Suppressor macrophage (primary cell): ENCODE data around the gene KMT2D.

Experiments used
- DNase-seq, 4 experiments: peaks; one replicate each; pipeline ENCODE4 v3.0.0-alpha.2; 2020 to 2022
- total RNA-seq, 17 experiments: gene quantifications; one replicate each; lab custom pipeline; 2026; ENCODE audit warnings: mixed read lengths in 6 of 17, inconsistent platforms in 3 of 17; lab: John Stamatoyannopoulos, UW

Gene KMT2D, protein sequence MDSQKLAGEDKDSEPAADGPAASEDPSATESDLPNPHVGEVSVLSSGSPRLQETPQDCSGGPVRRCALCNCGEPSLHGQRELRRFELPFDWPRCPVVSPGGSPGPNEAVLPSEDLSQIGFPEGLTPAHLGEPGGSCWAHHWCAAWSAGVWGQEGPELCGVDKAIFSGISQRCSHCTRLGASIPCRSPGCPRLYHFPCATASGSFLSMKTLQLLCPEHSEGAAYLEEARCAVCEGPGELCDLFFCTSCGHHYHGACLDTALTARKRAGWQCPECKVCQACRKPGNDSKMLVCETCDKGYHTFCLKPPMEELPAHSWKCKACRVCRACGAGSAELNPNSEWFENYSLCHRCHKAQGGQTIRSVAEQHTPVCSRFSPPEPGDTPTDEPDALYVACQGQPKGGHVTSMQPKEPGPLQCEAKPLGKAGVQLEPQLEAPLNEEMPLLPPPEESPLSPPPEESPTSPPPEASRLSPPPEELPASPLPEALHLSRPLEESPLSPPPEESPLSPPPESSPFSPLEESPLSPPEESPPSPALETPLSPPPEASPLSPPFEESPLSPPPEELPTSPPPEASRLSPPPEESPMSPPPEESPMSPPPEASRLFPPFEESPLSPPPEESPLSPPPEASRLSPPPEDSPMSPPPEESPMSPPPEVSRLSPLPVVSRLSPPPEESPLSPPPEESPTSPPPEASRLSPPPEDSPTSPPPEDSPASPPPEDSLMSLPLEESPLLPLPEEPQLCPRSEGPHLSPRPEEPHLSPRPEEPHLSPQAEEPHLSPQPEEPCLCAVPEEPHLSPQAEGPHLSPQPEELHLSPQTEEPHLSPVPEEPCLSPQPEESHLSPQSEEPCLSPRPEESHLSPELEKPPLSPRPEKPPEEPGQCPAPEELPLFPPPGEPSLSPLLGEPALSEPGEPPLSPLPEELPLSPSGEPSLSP (N-terminal part only)
- 19.3 to 237 (median 70.6) reads per million in 17 experiments for total RNA-seq

DNA sequence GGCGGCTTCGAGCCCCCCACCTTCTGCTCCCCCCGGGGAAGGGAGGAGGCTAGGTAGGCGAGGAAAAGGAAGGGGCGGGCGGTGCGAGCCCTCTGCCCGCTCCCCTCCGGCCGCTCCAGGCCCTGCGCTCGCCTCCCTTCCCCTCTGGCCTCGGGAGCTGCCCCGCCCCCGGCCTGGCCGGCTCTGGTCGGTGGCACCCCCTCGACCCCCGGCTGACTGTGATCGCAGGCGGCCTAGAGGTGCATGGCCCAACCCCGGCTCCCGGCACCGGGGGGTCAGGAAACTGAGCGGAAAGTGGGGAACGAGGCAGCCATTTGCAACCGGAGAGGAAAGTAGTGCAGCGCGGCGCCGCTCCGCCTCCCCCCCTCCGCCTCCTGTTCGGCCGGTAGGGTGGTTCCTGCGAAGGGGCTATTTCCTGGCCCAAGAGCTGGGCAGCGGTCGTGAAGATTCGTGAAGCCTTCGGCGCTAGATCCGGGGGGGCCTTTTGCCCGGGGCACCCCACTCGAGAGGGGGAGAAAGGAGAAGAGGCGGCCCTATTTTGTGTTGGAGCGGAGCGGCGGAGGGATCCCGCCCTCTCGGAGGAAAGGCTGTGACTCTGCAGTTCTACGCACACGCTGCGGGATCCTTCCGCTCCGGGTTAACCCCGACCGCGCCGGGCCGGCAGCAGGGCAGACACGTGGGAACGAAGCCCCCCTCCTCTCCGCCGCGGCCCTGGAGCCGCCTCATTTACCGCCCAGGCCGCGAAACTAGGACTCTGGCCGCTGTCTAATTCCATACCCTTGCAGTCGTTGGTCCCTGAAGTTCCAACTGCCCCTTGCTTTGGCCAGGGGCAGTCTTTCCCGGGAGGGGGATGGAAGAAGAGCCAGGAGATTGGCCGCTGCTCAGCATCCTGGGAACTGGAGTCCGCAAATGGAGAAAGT lies at the start of gene KMT2D:
KMT2D (minus strand) TSS at position 558 of the 920 bp plus-strand sequence. CDS start 5,470 bp downstream, outside the sequence.
- DNase-seq: peak; percentile 91 to 97 (median 96)

DNA sequence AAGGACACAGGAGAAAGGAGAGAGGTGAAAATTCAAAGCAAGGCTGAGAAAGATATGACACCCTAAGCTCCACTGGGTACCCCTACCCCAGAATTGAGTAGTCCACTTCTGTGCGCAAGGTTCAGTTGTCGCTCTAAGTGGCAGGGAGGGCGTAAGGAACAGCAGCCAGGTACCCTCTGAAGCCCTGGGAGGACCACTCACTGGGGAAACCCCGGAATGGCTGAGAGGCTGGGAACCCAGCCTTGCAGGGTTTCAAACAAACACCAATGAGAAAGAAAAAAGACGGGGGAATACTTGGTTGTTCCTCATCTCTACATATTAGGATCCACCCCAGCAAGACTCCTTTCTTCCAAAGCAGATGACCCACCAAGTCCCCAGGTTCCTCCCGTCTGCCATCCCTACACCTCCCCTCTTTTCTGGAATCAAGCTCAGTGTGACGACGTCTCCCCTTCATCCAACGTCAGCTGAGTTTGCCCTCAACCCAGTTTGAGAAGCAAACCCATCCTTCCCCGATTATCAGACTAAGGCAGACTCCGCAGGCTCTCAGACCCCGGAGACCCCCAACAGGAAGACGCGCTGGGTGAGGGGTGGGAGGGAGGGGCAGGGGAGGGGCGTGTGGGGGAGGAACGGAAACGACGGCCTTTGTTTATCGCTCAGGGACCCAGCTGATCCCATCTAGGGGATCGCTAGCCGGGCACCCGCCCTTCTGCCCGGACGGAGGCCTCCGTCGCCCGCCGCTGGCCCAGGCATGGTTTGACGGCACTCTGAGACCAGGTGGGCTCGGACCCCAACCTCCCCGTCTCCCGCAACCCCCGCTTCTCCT lies 49.3 kb upstream of the KMT2D start:
- peak in 1 of 4 experiments; percentile 38 for DNase-seq

DNA sequence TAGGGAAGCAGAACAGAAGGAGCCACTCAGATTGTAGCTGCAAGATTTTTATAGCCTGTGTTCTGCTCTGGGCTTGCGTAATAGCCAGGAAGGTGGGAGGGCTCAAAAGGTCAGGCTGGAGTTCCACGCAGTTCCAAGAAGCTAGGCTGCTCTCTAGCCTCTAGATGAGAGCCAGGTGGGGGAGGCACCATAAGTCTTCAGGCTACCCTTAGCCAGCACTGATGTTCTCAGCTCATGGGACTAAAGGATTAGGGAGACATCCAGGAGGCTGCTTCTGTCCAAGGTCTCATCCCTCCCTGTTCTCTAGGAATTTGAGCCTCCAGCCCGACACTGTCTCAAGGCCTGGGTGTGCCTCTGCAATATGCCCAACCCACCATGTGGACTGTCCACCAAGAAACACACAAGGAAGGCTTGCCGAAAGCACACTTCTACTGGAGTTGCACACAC lies 48.4 kb upstream of the KMT2D start:
- DNase-seq: peak; percentile 69 to 85 (median 83)

DNA sequence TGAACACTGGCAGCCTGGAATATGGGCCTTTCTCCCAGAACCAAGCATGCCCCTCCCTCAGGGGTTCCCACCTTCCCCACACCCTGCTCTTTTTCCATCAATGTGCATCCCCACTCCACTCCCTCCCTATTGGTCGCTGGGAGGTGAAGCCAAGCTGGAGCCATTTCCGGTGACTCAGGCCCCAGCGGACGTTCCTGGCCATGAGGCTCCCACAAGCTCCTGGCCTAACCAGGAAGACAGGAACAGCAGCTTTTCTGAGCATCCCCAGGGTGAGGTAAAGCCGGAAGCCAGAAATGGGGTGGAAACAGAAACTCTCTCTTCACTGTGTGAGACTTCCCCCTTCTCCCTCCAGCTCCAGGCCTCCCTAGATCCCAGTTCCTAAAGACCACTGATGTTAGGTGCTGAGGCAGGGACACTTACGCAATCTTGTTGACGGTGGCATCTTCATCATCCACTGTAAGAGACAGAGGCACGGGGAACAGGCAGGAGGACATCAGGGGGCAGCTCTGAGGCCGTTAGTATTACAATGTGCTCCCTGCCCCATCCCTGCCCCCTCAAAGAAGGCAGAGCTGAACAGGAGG lies 45.0 kb upstream of the KMT2D start:
- DNase-seq: peak in 1 of 4 experiments; percentile 22

DNA sequence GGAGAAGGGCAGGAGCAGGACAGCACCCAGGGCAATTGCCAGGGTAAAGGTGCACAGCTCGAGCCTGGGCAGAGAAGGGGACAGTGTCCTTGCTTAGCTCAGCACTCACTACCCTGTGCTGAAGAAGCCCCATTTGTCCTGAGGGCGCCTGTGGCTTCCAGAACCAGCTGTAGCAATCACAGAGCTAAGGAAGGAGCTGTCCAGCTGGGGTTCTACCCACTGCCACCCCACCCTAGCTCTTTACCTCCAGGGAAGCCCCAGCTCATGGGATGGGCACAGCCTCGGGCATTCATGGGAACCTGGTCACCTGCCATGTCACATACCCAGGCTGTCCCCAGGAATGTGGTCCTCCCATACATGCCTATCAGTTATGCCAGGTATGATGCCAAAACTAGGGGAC lies 44.2 kb upstream of the KMT2D start:
- DNase-seq: no peak

DNA sequence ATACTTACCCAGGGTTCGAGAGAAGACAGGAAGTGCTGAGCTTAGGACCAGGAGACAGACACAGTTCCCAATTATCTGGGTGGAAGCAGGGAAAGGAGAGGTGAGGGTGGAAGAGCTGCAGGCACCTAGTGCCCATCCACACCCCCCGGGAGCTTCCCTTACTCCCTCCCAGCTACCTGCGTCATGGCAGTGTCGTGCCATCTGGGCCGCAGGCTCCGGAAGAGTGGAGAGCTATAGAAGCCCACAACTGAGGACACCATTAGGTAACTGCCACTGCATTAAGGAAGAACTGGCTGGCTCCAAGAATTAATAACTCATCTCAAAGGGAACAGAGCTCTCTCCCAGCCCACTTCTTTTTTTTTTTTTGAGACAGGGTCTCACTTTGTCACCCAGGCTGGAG lies 39.8 kb upstream of the KMT2D start:
- DNase-seq: no peak

DNA sequence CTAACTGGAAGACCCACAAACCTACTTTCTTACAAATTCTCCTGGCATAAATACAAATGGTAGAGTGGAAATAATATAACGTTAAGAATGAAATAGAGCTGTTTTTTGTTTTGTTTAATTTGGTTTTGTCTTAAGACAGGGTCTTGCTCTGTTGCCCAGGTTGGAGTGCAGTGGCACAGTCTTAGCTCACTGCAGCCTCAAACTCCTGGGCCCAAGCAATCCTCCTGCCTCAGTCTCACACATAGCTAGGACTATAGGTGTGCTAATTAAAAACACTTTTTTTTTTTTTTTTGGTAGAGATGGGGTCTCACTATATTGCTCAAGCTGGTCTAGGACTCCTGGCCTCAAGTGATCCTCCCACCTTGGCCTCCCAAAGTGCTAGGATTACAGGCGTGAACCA lies 38.1 kb upstream of the KMT2D start:
- no peak for DNase-seq

DNA sequence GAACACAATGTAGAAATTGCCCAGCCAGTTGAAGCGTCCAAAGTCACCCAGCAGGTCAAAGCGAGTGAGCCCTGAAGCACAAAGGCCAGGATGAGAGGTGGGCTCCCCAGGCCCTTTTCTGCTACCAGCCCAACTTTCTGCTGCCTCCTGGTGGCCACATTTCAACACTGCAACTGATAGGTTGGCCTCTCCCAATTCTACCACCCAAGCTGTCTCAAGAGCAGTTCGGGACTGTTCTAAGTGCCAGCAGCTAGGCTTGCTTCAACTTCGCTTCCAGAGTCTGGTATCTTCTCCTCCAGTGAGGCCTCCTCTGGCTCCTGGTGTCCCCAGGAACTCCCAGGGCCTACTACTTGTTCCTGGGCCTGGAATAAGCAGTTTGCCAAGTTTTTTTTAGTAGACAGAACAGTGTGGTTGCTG lies 37.4 kb upstream of the KMT2D start:
- DNase-seq: peak; percentile 54 to 73 (median 66)

DNA sequence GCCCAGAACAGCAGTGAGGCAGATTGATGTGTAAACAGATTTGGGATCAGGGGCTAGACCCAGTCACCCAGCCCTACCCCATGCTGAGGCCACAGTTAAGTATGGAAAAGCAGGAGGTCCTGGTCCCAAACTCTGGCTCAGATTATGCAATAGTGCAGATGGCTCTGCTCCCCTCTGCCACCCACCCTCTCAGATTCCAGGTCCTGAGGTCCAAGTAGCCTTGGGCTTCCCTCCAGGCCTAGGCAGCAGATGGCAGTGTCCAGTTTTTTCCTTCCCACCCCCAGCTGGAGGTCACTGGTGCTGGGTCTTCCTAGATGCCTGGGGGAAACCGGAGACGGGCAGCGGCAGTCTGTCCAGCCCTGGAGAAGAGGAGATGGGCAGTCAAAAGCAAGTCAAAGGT lies 36.8 kb upstream of the KMT2D start:
- no peak for DNase-seq

DNA sequence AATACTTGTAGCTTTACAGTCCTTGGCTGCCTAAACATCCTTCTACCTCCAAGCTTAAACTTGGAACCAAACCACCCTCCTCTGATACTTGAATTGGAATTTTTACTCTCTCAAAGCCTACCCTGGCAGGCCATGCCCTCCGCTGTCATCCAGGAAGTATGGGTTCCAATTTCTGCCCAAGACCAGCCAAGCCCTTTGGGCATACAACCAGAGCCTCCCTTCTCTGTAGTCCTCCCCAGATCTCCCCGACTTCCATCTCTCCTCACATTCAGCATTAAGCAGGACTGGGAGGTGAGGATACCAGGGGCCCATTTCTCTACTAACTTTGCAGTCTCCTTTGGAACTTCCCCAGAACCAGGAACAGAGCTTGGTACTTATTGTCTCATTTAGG lies 34.4 kb upstream of the KMT2D start:
- DNase-seq: no peak

DNA sequence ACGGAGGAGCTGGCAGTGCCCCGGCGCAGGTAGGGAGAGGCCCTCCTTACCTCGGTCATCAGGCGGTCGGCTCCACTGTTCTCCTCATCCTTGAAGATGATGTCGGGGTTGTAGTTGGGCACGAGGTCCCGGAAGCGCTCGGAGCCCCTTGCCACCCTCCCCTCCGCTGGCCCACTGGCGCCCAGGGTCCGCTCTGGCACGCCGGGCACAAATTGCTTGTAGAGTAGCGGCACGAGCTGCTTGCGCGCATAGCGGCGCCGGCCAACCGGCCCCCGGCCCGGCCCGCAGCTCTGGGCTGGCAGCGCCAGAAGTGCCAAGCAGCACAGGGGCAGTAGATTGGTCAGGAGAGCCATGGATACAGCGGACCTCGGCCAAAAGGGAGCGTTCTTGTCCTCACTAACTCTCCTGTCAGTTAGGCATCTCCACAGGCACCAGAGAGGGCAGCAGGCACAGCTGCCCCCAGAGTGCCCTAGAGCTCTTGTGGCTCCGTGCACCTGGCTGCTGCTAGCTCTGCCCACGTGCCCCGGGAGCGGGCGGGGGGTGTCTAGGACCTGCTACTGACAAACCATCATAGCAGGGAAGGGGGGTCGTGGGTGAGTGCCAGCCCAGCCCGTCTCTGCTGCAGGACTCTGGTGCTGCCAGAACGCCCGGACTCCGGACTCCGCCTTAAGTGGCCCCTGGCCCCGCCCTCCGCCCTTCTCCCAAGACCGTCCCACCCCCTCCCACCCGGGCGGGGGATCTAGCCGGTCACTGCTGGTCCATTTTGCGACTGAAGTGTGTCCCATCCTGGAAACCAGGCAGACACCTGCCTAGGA lies 33.8 kb upstream of the KMT2D start, which contains the start of gene DHH:
DHH (minus strand) TSS at position 642 of the 815 bp plus-strand sequence; CDS start at position 353, 289 bp downstream.
- peak in 1 of 4 experiments; percentile 26 for DNase-seq

DNA sequence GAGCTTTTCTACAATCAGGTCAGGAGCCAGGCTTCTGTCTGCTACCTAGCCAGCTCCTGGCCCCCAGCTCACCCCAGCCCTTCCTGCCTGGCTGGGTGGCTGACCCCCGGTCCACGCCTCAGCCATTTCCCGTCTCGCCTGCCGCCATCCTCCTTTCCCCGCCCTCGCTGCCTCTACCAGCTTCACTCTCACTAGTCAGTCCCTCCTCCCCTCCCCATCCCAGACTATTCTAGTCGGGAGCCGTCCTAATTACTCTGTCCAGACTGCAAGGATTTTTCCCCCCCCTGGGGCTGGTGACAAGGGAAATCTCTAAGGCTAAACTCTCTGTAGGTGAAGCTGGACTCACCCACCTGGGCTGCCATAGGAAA lies 33.2 kb upstream of the KMT2D start:
- no peak for DNase-seq

DNA sequence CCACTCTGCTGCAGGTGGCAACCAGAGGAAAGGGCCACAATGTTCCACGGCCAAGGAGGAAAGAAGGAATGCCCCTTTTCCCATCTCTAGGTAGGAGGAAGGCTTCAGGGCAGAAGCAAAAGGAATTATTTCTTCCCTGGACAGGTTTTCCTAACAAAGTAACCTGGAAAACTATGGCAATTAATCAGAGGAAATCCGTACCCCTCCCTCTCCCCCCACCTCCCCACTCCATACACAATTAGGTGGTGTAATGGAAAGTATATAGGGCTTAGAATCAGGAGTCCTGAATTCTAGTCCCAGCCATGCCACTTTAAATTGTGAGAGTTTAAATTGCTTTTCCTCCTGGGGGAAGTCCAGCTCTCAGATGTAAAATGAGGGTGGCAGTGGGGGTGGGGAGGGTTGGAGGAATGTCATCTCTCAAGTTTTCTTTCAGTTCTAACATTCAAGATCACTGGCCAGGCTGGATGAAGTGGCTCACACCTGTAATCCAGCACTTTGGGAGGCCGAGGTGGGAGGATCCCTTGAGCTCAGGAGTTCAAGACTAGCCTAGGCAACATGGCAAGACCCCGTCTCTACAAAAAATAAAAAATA lies 32.3 kb upstream of the KMT2D start:
- no peak for DNase-seq

DNA sequence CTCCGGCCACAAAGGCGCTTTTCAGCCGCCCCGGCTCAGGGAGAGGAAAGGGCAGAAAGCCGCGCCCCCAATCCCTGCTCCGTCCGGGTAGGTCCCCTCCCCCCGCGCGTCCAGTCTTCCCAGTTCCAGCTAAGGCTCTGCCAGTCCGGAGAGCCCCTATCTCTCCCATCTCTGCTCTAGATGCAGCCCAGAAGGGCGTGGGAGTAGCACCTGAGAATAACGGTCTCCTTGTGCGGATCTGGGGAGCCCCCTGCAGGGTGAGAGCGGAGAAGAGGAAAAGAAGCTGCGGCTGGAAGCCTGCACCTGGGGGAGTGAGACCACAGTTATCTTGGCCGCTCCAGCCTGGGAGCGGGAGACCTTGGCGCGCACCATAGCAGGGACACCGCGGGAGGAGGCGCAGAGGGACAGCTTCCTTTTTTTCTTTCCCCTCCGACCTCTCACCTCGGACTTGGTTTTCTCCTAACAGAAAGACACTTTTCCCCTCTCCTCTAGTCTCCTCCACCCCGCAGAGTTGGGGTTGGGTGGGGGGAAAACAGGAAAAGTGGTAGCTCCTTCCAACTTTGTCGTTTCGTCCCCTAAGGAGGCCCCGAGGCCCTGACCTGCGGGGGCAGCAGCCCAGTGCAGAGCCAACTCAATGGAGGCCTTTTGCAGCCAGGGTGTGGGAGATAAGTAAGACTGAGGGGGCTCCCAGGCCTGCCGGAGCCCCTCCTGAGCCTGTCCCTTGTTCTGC lies 31.7 kb upstream of the KMT2D start:
- DNase-seq: peak in 3 of 4 experiments; percentile 36 to 58 (median 52)

DNA sequence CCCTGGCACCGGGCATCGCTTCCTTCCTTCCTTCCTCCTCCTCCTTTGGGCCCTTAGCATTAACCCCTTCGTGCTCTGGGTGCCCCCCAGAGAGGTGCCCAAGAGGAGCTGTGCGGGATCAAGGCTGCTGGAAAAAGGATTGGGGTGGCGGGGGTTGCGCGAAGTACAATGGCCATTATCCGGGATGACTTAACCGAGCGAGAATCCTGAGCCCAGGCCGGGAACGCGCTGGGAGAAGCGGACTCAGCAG lies 31.2 kb upstream of the KMT2D start:
- DNase-seq: no peak

DNA sequence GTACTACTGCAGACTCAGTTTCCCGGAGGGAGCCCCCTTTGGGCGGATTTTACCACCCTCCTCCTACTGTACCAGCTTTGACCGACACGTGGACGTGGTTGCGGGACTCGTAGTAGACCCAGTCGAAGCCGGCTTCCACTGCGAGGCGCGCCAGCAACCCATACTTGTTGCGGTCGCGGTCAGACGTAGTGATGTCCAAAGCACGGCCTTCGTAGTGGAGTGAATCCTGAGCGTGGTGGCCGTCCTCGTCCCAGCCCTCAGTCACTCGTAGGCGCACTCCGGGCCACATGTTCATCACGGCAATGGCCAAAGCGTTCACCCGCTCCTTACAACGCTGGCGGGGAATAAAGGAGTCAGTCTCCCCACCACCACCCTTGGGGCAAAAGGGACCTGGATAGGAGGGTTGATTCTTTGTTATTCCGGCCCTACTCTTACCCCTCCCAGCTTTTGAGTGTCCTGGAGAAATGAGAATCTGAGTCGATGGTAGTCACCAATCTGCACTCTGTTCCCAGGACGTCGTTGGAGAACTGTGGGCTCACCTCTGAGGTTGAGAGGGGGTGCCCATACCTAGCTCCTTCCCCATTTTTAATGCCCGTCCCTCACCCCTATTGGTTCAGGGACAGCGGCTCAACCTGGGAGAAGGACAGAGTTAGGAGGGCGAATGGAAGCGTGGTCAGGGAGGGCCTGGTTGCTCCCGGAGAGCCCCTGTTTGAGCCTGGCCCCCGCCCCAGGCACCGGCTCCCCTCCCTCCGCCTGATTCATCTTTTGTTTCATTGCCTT lies 30.7 kb upstream of the KMT2D start:
- DNase-seq: no peak

DNA sequence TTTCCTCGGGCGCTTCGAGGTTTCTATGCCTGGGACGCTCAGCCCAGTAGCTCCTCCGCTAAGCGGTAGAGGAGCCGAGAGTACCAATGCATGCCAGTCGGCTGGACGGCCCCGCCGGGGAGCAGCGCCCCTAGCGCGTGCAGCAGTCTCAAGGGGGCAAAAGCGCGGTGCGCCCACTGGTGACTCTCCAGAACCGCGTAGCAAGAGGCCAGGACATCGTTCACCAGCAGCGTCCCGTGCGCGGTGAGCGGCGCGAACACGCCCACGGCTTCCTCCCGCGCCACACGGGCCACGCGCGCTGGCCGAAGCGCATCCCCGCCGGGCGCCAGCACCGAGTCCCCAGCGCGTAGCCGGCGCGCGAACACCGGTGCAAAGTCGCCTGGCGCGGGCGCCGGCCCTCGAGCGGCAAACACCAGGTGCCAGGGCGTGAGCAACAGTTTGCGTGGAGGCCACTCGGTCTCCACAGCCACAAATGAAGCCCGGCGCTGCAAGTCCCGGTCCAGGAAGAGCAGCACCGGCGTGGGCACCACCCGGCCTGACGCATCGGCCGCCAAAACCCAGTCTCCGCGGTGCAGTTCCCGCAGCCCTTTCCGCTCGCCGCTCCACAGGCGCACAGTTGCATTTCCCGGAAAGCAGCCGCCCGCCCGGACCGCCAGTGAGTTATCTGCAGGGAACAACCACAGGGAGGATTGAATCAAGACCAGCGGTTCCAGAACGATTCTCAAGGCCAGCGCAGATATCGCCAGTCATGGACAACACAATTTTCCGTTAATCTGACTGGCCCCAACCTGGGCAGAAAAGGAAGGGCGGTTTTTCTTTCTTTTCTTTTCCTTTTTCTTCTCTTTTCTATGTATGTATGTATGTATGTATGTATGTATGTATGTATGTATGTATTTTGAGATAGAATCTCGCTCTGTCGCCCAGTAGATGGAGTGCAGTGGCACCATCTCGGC lies 29.5 kb upstream of the KMT2D start:
- peak in 3 of 4 experiments; percentile 45 to 62 (median 53) for DNase-seq
